K562 (cell line): ENCODE measurements around the gene LEAP2. TPM values are rescaled to one million over a fixed set of nuclear protein-coding genes. Genes with fewer than 3 reads are reported as not detected.

Experiments used
- ATF4 ChIP-seq: fragments of 450-650 bp; formaldehyde crosslinking; IDR thresholded peaks from 2 replicates; pipeline ENCODE4 v1.4.0; 2022; ENCODE audit warnings: mild to moderate bottlenecking, moderate library complexity
- CAMTA2 ChIP-seq: fragments of 250-450 bp; sonication (Bioruptor Pico); conservative IDR thresholded peaks from 2 replicates; pipeline ENCODE4 v1.5.1; 2022
- DEAF1 ChIP-seq: fragments of 450-650 bp; formaldehyde crosslinking; IDR thresholded peaks from 2 replicates; pipeline ENCODE4 v1.4.0; 2020; ENCODE audit warnings: mild to moderate bottlenecking, moderate library complexity
- DPF2 ChIP-seq: fragments of 450-650 bp; IDR thresholded peaks from 2 replicates; pipeline ENCODE4 v1.6.1; 2016
- FOXA3 ChIP-seq, 2 experiments: fragments of 450-650 bp in 1 of 2; sonication (generic) in 1 of 2; formaldehyde crosslinking; IDR thresholded peaks in 1 of 2; conservative IDR thresholded peaks in 1 of 2; 2 replicates each; pipeline versions ENCODE4 v1.4.0 to v1.8.0; 2020 to 2022; ENCODE audit warnings: mild to moderate bottlenecking in 2 of 2, missing genetic modification reagents in 1 of 2
- MYNN ChIP-seq, 2 experiments: sonication (generic); formaldehyde crosslinking in 1 of 2; IDR thresholded peaks; 2 replicates each; pipeline versions ENCODE4 v1.5.0 to v1.6.1; 2016 to 2020; ENCODE audit warnings: antibody characterized with exemption in 1 of 2, missing genetic modification reagents in 1 of 2
- NR2C2 ChIP-seq, 2 experiments: fragments of 200-800 bp in 1 of 2; sonication (Bioruptor generic) in 1 of 2; sonication (generic) in 1 of 2; formaldehyde crosslinking in 1 of 2; IDR thresholded peaks; 2 replicates each; pipeline versions ENCODE4 v1.6.1 to v1.8.0; 2016 to 2022; ENCODE audit warnings: mild to moderate bottlenecking in 1 of 2, missing compliant biosample characterization in 1 of 2, missing genetic modification characterization in 1 of 2, missing genetic modification reagents in 1 of 2
- RNF219 ChIP-seq: fragments of 250-450 bp; sonication (Bioruptor Pico); IDR thresholded peaks from 2 replicates; pipeline ENCODE4 v1.5.0; 2022; ENCODE audit warnings: mild to moderate bottlenecking
- ZHX1 ChIP-seq: fragments of 150-350 bp; conservative IDR thresholded peaks from 2 replicates; pipeline ENCODE4 v1.6.1; 2014; ENCODE audit warnings: low read length
- ZNF778 ChIP-seq: fragments of 450-650 bp; formaldehyde crosslinking; IDR thresholded peaks from 2 replicates; pipeline ENCODE4 v1.4.0; 2020; ENCODE audit warnings: mild to moderate bottlenecking, moderate library complexity
- polyA plus RNA-seq, 8 experiments: library from polyadenylated mRNA; depleted of rRNA in 4 of 8; stranded (reverse) in 5 of 8; unstranded in 3 of 8; fragments of >200 nt; fragmentation: Nextera tagmentation in 2 of 8; fragmentation: Illumina TruSeq in 1 of 8; extraction: Ambion mirVana in 2 of 8; extraction: Trizol in 1 of 8; gene quantifications; 2 replicates each; pipeline versions ENCODE4 v1.2.1 to v1.2.3, GENCODE V29; 2011 to 2014; ENCODE audit warnings: inconsistent platforms in 1 of 8, missing spikeins in 1 of 8
- total RNA-seq, 7 experiments: library from RNA; depleted of rRNA in 6 of 7; stranded (reverse); fragments of >200 nt in 6 of 7; fragmentation: Illumina TruSeq in 2 of 7; extraction: Trizol in 2 of 7; gene quantifications; 2 replicates each; pipeline versions ENCODE4 v1.2.1 to v1.2.3, GENCODE V29; 2011 to 2021; ENCODE audit warnings: low replicate concordance in 1 of 7

Gene LEAP2
- total and polyA plus RNA-seq, 9 of the 15 experiments (the other 6 are each of a cell fraction or from before 2014, with no cell fraction given), result 1.1 to 5.6 (median 2.5) TPM

- TF ChIP-seq ATF4 (0 out of 2 replicates have a peak, but pooled peaks have one; percentile 43), RNF219 (CRISPR knock-in tag) (no peak), MYNN (IDR thresholded peaks at IDR 0.05) (no peak), MYNN (CRISPR knock-in tag; IDR thresholded peaks at IDR 0.05) (no peak), FOXA3 (CRISPR knock-in tag; conservative IDR thresholded peaks at IDR 0.05 in 1 of 2, IDR thresholded peaks at IDR 0.05 in 1 of 2) (0 out of 4 replicates have a peak, but pooled peaks of 1 of the 2 experiments have one; percentile 61), ZHX1 (no peak), ZNF778 (CRISPR knock-in tag) (no peak), DEAF1 (CRISPR knock-in tag) (no peak), CAMTA2 (CRISPR knock-in tag) (no peak), DPF2 (peak; percentile 59; the same call in 1 of the 2 replicates), NR2C2 (CRISPR knock-in tag; IDR thresholded peaks at IDR 0.05) (no peak), NR2C2 (tag; IDR thresholded peaks at IDR 0.05) (peak; percentile 60)
These were observed 42.9 kb upstream of the LEAP2 start, which contains the start of gene SHROOM1 (continued) for GRCh38 chr5:132830436-132831094.
